Spleen (tissue), 11 donors: ENCODE measurements around the gene PSD2. TPM values are rescaled to one million over a fixed set of nuclear protein-coding genes. Genes with fewer than 3 reads are reported as not detected.

ENCODE experiments used
- DNase-seq: peaks from one replicate; pipeline ENCODE4 v3.0.0-alpha.2; 2020
- H3K27ac ChIP-seq, 8 donors: fragments of 200-600 bp; sonication (generic) in 7 of 8; 1 replicate in 4 of 8; 2 replicates in 4 of 8; pipeline versions ENCODE4 v1.5.0 to v1.8.0; 2016 to 2021; ENCODE audit warnings: inconsistent platforms in 4 of 8, mild to moderate bottlenecking in 4 of 8, moderate library complexity in 1 of 8
- H3K27me3 ChIP-seq, 7 donors: fragments of 200-600 bp; sonication (generic) in 6 of 7; replicated peaks in 1 of 7; 1 replicate in 4 of 7; 2 replicates in 3 of 7; pipeline versions ENCODE4 v1.5.0 to v1.8.0; 2016 to 2021; ENCODE audit warnings: inconsistent platforms in 3 of 7, mild to moderate bottlenecking in 1 of 7
- H3K36me3 ChIP-seq, 6 donors: fragments of 200-600 bp; sonication (generic) in 5 of 6; 1 replicate in 4 of 6; 2 replicates in 2 of 6; pipeline versions ENCODE4 v1.5.0 to v1.8.0; 2016 to 2021; ENCODE audit warnings: inconsistent platforms in 2 of 6
- H3K4me1 ChIP-seq, 6 donors: fragments of 200-600 bp; sonication (generic) in 5 of 6; 1 replicate in 3 of 6; 2 replicates in 3 of 6; pipeline versions ENCODE4 v1.5.0 to v1.8.0; 2016 to 2021; ENCODE audit warnings: inconsistent platforms in 3 of 6
- H3K4me3 ChIP-seq, 8 donors: fragments of 200-600 bp; sonication (generic) in 7 of 8; 1 replicate in 4 of 8; 2 replicates in 4 of 8; pipeline versions ENCODE4 v1.5.0 to v1.8.0; 2016 to 2021; ENCODE audit warnings: inconsistent platforms in 4 of 8, mild to moderate bottlenecking in 4 of 8, moderate library complexity in 2 of 8
- H3K9me3 ChIP-seq, 8 donors: fragments of 200-600 bp; sonication (generic) in 7 of 8; 1 replicate in 4 of 8; 2 replicates in 4 of 8; pipeline versions ENCODE4 v1.5.0 to v1.8.0; 2016 to 2021; ENCODE audit warnings: inconsistent platforms in 4 of 8
- CTCF ChIP-seq, 11 experiments: fragments of 200-600 bp in 7 of 11; fragments of 450-650 bp in 4 of 11; sonication (generic) in 4 of 11; IDR thresholded peaks in 8 of 11; conservative IDR thresholded peaks in 3 of 11; 1 replicate in 7 of 11; 2 replicates in 4 of 11; pipeline versions ENCODE4 v1.4.0 to v1.8.0; 2016 to 2021; ENCODE audit warnings: antibody characterized with exemption in 11 of 11, inconsistent platforms in 4 of 11, mild to moderate bottlenecking in 1 of 11
- POLR2A ChIP-seq, 3 donors: fragments of 450-650 bp; IDR thresholded peaks; one replicate each; pipeline ENCODE4 v1.5.1; 2017; ENCODE audit warnings: antibody characterized with exemption in 3 of 3, mild to moderate bottlenecking in 1 of 3
- POLR2AphosphoS5 ChIP-seq, 3 donors: sonication (generic); formaldehyde crosslinking; IDR thresholded peaks; one replicate each; pipeline ENCODE4 v1.5.1; 2017; ENCODE audit warnings: antibody characterized with exemption in 3 of 3
- WGBS, 5 donors: extraction: QIAGEN DNeasy Blood & Tissue Kit in 3 of 5; methylation state at CpG; one replicate each; pipeline versions ENCODE4 v1.1.5 to v1.1.7; 2013 to 2018; 5-methylcytosine and 5-hydroxymethylcytosine counted together
- intact Hi-C: fragments of 100-400 bp; cut with DNase I; formaldehyde crosslinking; loops from one replicate; pipeline ENCODE4 v1.15.0; 2023; ENCODE audit warnings: low total_unique reads
- polyA plus RNA-seq, 3 donors: library from polyadenylated mRNA; stranded (reverse); fragments of 200-250 nt; gene quantifications; one replicate each; pipeline ENCODE4 v1.2.1, GENCODE V29; 2013
- total RNA-seq, 7 donors: library from RNA; depleted of rRNA in 3 of 7; stranded (reverse); fragments of >200 nt in 3 of 7; fragmentation: NEBNext Ultra II Directional in 4 of 7; extraction: Animal tissue kit (Norgen Biotek cat#: 25700) in 4 of 7; gene quantifications; one replicate each; pipeline versions ENCODE4 v1.1.0 to v1.2.1, GENCODE V29; 2016 to 2021
- donor health status: healthy with polysubstance abuse.
- donor health status: DM: no; HTN: no; CAD: no; lungs with moderate emphysema.
- donor health status: DM: no; HTN: no; CAD: no.
- donor health status: Bipolar disorder and iron deficiency.
- donor health status: healthy.
- donor health status: DM: no; HTN: no; CAD: no.
- donor health status: DM: yes; HTN: yes; CAD: no.

The PSD2 gene
- total and polyA plus RNA-seq, 10 donors, result 0.03 to 0.42 (median 0.21) TPM; not detected in 1

GRCh38 chr5:139755892-139756671, 39.5 kb upstream of the PSD2 start:
- DNase-seq, result no peak
- Histone ChIP-seq H3K4me3 (peak overlapping the region in 6 of 8 donors; percentile 9 to 59 (median 18)), H3K4me1 (peaks cover 0 to 54% (median 36%) of the 10 kb centered on the region in 6 donors), H3K27ac (no peak overlapping the region), H3K9me3 (no peaks in the 10 kb centered on the region), H3K27me3 (peaks cover 0 to 76% (median 24%) of the 10 kb centered on the region in 7 donors), H3K36me3 (no peaks in the 10 kb centered on the region)
- intact Hi-C loops, result loop anchor here (10.0 kb wide), 1 partner anchor 61 kb away; no protein-coding TSS in a partner anchor
- no peak for TF ChIP-seq CTCF (IDR thresholded peaks at IDR 0.05 in 8 of 11, conservative IDR thresholded peaks at IDR 0.05 in 3 of 11)
- peak in 2 of 3 donors; percentile 11 to 19 for TF ChIP-seq POLR2AphosphoS5 (IDR thresholded peaks at IDR 0.05)
- TF ChIP-seq POLR2A (IDR thresholded peaks at IDR 0.05), result no peak
- 13 to 16% (median 15%) methylated on average over 43 to 52 of the region's 52 CpGs for WGBS, 5 donors

- Histone ChIP-seq H3K27ac (no peak overlapping the region), H3K27me3 (peaks cover 0 to 76% (median 24%) of the 10 kb centered on the region in 7 donors), H3K36me3 (no peaks in the 10 kb centered on the region), H3K4me3 (no peak overlapping the region), H3K4me1 (peaks cover 0 to 60% (median 36%) of the 10 kb centered on the region in 6 donors), H3K9me3 (no peaks in the 10 kb centered on the region)
- WGBS, 5 donors, result 82 to 100% (median 94%) methylated on average over 2 of the region's 2 CpGs
- intact Hi-C loops, result loop anchor here (10.0 kb wide), 1 partner anchor 62 kb away; no protein-coding TSS in a partner anchor
- DNase-seq, result no peak
- TF ChIP-seq CTCF (IDR thresholded peaks at IDR 0.05 in 8 of 11, conservative IDR thresholded peaks at IDR 0.05 in 3 of 11) (no peak), POLR2A (IDR thresholded peaks at IDR 0.05) (no peak), POLR2AphosphoS5 (IDR thresholded peaks at IDR 0.05) (no peak)
Observed at GRCh38 chr5:139756971-139757370, 38.6 kb upstream of the PSD2 start.

- intact Hi-C loops, result loop anchor here (10.0 kb wide), 1 partner anchor 63 kb away; no protein-coding TSS in a partner anchor
- Histone ChIP-seq H3K4me1 (peaks cover 0 to 60% (median 36%) of the 10 kb centered on the region in 6 donors), H3K9me3 (no peaks in the 10 kb centered on the region), H3K4me3 (no peak overlapping the region), H3K27ac (no peak overlapping the region), H3K36me3 (no peaks in the 10 kb centered on the region), H3K27me3 (peaks cover 0 to 74% (median 24%) of the 10 kb centered on the region in 7 donors)
- TF ChIP-seq POLR2AphosphoS5 (IDR thresholded peaks at IDR 0.05) (no peak), POLR2A (IDR thresholded peaks at IDR 0.05) (no peak), CTCF (IDR thresholded peaks at IDR 0.05 in 8 of 11, conservative IDR thresholded peaks at IDR 0.05 in 3 of 11) (no peak)
- 86 to 91% (median 88%) methylated on average over 11 of the region's 11 CpGs for WGBS, 5 donors
- no peak for DNase-seq
Observed at GRCh38 chr5:139757727-139758509, 37.7 kb upstream of the PSD2 start.
